Right kidney (tissue), 1 donor: ENCODE results near the gene HBQ1.
"Not testable (repeated sequence)": the region's sequence is repeated elsewhere in the genome, so short reads cannot be mapped to it uniquely, and the experiment has no call there.

ENCODE experiments used
- DNase-seq: peaks from one replicate; pipeline ENCODE4 v3.0.0-alpha.2; 2016

The HBQ1 gene

DNA sequence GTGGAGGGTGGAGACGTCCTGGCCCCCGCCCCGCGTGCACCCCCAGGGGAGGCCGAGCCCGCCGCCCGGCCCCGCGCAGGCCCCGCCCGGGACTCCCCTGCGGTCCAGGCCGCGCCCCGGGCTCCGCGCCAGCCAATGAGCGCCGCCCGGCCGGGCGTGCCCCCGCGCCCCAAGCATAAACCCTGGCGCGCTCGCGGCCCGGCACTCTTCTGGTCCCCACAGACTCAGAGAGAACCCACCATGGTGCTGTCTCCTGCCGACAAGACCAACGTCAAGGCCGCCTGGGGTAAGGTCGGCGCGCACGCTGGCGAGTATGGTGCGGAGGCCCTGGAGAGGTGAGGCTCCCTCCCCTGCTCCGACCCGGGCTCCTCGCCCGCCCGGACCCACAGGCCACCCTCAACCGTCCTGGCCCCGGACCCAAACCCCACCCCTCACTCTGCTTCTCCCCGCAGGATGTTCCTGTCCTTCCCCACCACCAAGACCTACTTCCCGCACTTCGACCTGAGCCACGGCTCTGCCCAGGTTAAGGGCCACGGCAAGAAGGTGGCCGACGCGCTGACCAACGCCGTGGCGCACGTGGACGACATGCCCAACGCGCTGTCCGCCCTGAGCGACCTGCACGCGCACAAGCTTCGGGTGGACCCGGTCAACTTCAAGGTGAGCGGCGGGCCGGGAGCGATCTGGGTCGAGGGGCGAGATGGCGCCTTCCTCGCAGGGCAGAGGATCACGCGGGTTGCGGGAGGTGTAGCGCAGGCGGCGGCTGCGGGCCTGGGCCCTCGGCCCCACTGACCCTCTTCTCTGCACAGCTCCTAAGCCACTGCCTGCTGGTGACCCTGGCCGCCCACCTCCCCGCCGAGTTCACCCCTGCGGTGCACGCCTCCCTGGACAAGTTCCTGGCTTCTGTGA is 3.5 kb upstream of the HBQ1 start, which contains the start of gene HBA1:
HBA1 (plus strand) TSS at position 204 of the 906 bp plus-strand sequence; CDS start at position 241, 37 bp downstream.
- not testable (repeated sequence) for DNase-seq

DNA sequence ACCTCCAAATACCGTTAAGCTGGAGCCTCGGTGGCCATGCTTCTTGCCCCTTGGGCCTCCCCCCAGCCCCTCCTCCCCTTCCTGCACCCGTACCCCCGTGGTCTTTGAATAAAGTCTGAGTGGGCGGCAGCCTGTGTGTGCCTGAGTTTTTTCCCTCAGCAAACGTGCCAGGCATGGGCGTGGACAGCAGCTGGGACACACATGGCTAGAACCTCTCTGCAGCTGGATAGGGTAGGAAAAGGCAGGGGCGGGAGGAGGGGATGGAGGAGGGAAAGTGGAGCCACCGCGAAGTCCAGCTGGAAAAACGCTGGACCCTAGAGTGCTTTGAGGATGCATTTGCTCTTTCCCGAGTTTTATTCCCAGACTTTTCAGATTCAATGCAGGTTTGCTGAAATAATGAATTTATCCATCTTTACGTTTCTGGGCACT is 2.9 kb upstream of the HBQ1 start:
- no peak for DNase-seq

DNA sequence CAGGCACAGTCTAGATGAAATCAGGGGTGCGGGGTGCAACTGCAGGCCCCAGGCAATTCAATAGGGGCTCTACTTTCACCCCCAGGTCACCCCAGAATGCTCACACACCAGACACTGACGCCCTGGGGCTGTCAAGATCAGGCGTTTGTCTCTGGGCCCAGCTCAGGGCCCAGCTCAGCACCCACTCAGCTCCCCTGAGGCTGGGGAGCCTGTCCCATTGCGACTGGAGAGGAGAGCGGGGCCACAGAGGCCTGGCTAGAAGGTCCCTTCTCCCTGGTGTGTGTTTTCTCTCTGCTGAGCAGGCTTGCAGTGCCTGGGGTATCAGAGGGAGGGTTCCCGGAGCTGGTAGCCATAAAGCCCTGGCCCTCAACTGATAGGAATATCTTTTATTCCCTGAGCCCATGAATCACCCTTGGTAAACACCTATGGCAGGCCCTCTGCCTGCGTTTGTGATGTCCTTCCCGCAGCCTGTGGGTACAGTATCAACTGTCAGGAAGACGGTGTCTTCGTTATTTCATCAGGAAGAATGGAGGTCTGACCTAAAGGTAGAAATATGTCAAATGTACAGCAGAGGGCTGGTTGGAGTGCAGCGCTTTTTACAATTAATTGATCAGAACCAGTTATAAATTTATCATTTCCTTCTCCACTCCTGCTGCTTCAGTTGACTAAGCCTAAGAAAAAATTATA is 2.1 kb upstream of the HBQ1 start:
- DNase-seq = no peak

DNA sequence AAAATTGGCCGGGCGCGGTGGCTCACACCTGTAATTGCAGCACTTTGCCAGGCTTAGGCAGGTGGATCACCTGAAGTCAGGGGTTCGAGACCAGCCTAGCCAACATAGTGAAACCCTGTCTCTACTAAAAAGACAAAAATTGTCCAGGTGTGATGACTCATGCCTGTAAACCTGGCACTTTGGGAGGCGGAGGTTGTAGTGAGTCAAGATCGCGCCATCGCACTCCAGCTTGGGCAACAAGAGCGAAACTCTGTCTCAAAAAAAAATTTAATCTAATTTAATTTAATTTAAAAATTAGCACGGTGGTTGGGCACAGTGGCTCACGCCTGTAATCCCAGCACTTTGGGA is 1.6 kb upstream of the HBQ1 start:
- no peak for DNase-seq

DNA sequence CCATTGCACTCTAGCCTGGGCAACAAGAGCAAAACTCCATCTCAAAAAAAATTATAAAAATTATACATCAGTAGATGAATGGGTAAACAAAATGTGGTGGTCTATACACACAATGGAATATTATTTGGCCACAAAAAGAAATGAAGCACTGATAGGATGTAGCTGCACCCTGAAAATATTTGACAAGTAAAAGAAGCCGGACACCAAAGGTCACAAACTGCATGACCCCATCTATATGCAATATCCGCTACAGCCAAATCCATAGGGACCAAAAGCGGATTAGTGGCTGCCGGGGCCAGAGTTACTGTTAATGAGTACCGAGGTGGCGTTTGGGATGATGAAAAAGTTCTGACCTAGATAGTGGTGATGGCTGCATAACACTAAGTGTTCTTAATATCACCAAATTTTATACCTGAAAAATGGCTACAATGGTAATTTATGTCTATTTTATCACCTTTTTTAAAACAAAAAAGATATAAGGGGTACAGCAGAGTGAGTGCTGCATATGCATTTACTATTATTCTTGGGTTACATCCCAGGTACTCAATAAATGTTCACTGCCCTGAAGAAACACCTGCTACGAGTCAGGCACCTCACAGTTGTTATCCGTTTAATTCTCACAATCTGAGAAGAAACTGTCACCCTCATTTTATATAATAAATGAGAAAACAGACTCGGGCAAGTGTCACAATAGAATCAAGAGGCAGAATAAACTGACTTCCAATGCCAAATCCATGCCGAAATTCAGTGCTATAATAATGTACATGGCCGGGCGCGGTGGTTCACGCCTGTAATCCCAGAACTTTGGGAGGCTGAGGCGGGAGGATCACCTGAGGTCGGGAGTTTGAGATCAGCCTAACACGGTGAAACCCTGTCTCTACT is 807 bp upstream of the HBQ1 start:
- no peak for DNase-seq

DNA sequence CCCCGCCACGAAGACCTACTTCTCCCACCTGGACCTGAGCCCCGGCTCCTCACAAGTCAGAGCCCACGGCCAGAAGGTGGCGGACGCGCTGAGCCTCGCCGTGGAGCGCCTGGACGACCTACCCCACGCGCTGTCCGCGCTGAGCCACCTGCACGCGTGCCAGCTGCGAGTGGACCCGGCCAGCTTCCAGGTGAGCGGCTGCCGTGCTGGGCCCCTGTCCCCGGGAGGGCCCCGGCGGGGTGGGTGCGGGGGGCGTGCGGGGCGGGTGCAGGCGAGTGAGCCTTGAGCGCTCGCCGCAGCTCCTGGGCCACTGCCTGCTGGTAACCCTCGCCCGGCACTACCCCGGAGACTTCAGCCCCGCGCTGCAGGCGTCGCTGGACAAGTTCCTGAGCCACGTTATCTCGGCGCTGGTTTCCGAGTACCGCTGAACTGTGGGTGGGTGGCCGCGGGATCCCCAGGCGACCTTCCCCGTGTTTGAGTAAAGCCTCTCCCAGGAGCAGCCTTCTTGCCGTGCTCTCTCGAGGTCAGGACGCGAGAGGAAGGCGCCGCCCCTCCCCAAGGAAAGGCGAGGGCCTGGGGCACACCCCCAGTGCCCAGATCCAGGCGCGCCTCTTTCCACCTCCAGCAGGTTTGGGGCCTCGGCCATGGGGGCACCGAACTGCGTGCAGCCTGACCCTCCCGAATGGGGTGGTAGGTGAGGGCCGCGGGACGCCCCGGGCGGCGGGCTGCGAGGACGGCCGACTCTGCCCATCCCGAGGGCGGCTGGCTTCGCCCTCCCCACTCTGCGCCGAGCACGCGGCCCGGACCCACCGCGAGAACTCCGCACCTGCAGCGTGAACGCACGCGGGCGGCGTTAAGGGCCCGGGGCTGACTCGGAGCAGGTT is 664 bp downstream of the HBQ1 start:
- peak; percentile 80 for DNase-seq

DNA sequence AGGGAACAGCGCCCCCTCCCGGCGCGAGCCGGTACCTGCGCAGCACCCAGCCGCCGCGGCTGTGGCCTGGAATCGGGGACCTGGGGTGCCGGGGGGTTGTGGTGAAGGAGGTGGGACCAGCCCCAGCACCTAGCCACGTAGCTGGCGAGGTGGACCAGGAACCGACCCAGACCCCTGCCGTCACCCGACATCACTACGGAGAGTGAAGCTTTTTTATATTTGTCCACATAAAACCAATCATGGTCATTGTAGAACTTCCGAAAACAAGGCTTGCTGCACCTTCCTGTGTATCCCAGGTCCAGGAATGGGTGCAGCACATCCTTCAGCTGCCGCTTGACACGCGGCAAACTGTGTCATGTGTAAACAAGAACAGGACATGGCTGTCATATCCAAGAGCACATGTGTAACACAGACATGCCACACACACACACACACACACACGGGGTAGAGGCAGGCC is 1.3 kb downstream of the HBQ1 start:
- DNase-seq = no peak

DNA sequence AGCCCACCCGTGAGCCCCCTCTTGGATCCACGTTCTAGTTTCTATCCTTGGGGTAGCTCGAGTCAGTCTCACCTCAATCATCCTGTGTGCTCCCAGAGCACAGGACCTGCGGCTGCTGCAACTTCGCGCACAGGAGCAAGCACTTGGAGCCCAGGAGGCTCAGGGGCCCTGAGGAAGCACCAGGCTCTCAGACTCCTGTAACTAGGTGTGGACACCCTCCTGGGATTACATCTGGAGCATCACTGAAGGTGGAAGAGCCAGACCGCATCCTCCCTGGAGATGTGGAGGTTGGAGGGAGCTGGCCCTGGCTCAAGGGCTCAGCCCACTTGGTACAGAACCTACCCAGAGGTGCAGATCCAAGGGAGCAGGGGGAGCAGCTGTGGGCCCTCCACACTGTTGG is 2.7 kb downstream of the HBQ1 start:
- no peak for DNase-seq

DNA sequence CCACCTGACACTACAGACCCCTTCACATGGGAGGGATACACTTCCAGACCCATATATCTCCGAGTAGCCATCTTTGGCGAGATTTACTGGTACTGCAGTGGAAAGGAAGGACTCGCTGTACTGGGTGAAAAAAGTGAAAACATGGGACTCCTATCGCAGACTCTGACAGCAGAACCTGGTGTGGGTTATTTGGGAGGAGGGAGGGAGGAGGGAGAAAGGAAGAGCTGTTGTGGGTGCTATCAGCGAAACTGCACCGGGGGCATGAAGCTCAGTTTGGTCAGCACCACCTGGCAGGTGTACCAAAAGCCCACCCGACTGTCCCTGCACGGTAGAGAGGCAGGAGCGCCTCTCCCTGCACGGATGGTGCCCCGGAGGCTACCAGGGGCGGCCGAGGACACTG is 5.0 kb downstream of the HBQ1 start:
- DNase-seq = no peak

DNA sequence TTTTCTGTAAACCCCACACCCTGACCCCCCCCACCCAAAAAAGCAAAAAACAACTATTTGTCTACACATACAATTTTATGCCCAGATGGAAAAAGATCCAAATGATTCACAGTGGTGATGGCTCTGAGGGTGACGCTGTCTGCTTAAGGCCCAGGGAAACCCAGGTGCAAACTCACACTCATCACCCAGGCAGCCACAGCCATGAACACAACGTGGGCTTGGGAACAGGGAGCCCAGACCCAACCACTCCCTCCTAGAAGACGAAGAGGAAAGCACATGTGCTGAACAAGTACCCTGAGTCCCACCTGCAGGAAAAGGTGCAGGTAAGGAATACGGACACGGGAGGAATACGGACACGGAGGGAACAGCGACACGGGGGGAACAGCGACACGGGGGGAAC is 5.4 kb downstream of the HBQ1 start:
- DNase-seq = no peak

- no peak for DNase-seq
Measured at GRCh38 chr16:187330-187729, 7.1 kb downstream of the HBQ1 start.

DNA sequence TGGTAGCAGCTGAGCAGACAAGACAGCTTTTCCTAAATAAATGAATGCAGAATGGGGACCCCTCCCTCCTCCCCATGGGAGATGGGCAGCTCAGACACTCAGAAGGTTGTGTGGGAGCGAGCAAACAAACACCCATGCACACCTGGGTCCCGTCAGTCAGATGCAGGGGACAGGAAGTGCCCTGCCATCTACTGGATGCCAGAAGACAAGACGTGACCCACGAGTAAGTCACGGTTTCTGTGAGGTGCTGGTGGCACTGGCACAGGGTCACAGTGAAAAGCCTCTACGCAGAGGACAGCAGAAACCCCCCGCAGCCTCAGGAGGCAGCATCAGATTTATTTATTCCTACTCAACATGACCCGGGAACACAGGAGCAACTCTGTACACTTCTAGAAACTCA is 8.4 kb downstream of the HBQ1 start:
- DNase-seq = no peak

DNA sequence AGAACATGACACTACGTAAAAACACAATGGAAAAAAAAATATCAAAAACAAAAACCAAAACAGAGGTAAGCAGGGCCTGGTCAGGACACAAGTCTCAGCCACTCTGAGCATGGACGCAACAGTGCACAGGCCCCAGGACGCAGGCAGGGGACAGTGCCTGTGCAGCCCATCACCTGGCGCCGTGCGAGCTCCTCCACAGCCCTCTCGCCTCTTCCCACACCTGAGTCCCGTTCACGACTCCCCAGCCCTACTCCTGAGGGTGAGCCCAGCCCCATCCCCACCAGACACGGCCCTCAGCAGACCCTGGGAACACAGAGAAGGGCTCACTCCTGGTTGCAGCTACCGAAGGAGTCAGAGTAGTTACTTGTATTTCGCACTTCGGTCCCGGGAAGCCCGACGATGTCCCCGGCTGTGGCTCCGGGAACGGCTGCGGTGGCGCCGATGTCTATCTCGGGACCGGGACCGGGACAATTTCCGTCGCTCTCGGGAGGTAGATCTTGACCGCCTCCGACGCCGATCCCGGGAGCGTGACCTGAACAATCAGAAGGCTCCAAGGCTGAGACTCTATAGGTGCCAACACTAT is 9.4 kb downstream of the HBQ1 start:
- no peak for DNase-seq

- DNase-seq = no peak
Measured at GRCh38 chr16:191831-192230, 11.6 kb downstream of the HBQ1 start.

- DNase-seq = no peak
Measured at GRCh38 chr16:192686-193085, 12.4 kb downstream of the HBQ1 start.

- no peak for DNase-seq
Measured at GRCh38 chr16:193441-193840, 13.2 kb downstream of the HBQ1 start.

GRCh38 chr16:194516-194915 is 14.3 kb downstream of the HBQ1 start:
- DNase-seq = no peak

GRCh38 chr16:200388-200787 is 20.1 kb downstream of the HBQ1 start:
- no peak for DNase-seq

GRCh38 chr16:203246-203645 is 23.0 kb downstream of the HBQ1 start:
- no peak for DNase-seq

DNA sequence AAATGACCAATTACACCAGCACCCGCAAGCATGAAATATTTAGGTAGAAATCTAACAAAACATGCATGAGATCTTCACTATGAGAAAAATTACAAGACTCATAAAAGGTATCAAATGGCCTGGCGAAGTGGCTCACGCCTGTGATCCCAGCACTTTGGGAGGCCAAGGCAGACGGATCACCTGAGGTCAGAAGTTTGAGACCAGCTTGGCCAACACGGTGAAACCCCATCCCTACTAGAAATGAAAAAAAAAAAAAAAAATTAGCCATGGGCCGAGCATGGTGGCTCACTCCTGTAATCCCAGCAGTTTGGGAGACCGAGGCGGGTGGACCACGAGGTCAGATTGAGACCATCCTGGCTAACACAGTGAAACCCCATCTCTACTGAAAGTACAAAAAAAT is 23.8 kb downstream of the HBQ1 start:
- not testable (repeated sequence) for DNase-seq

GRCh38 chr16:209359-209758 is 29.1 kb downstream of the HBQ1 start:
- not testable (repeated sequence) for DNase-seq
